ENCODE measurements around the gene CAPZB.

- TF ChIP-seq, protein P1, sequence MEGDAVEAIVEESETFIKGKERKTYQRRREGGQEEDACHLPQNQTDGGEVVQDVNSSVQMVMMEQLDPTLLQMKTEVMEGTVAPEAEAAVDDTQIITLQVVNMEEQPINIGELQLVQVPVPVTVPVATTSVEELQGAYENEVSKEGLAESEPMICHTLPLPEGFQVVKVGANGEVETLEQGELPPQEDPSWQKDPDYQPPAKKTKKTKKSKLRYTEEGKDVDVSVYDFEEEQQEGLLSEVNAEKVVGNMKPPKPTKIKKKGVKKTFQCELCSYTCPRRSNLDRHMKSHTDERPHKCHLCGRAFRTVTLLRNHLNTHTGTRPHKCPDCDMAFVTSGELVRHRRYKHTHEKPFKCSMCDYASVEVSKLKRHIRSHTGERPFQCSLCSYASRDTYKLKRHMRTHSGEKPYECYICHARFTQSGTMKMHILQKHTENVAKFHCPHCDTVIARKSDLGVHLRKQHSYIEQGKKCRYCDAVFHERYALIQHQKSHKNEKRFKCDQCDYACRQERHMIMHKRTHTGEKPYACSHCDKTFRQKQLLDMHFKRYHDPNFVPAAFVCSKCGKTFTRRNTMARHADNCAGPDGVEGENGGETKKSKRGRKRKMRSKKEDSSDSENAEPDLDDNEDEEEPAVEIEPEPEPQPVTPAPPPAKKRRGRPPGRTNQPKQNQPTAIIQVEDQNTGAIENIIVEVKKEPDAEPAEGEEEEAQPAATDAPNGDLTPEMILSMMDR (IDR thresholded peaks at IDR 0.05): no peak
- no peak for TF ChIP-seq POLR2AphosphoS5 (IDR thresholded peaks at IDR 0.05; ENCODE audit: low read depth, low read length)
Observed at GRCh38 chr1:19327301-19327700, 158.0 kb downstream of the CAPZB start.
